SK-N-SH (cell line): ENCODE measurements around the gene PPP1R13L. TPM values are rescaled to one million over a fixed set of nuclear protein-coding genes. Genes with fewer than 3 reads are reported as not detected.

Source experiments
- CTCF ChIA-PET: fragments of 300-600, 350-600 bp; formaldehyde crosslinking; extraction: SDS; loops from one replicate; lab custom pipeline; 2021; lab: Yijun Ruan, JAX
- POLR2A ChIA-PET: fragments of 350-600 bp; sonication (Branson Sonifier 250); formaldehyde crosslinking; extraction: SDS; loops from one replicate; lab custom pipeline; 2020; ENCODE audit warnings: antibody characterized with exemption, inconsistent platforms; lab: Yijun Ruan, JAX
- DNase-seq: peaks from one replicate; pipeline ENCODE4 v3.0.0; 2012
- H2AFZ ChIP-seq: fragments of 200-600 bp; sonication (generic); 2 replicates; pipeline ENCODE4 v1.8.1; 2016; ENCODE audit warnings: antibody characterized with exemption, mild to moderate bottlenecking, low read depth
- H3F3A ChIP-seq: fragments of 200-600 bp; sonication (generic); replicated peaks from 2 replicates; pipeline ENCODE3; 2016; ENCODE audit warnings: antibody characterized with exemption, mild to moderate bottlenecking; ENCODE audit not compliant: insufficient read depth
- H3K27ac ChIP-seq, 2 experiments: fragments of 200-500 bp in 1 of 2; fragments of 200-600 bp in 1 of 2; sonication (Bioruptor generic) in 1 of 2; sonication (generic), shearing (Covaris generic) in 1 of 2; 2 replicates each; pipeline versions ENCODE4 v1.5.1 to v1.6.1; 2014 to 2016; ENCODE audit warnings: low read depth in 2 of 2, inconsistent platforms in 1 of 2, low read length in 1 of 2, mild to moderate bottlenecking in 1 of 2, mixed read lengths in 1 of 2
- H3K27me3 ChIP-seq: fragments of 200-600 bp; sonication (generic), shearing (Covaris generic); 2 replicates; pipeline ENCODE4 v1.6.1; 2016; ENCODE audit warnings: mixed run types; ENCODE audit not compliant: insufficient read depth
- H3K36me3 ChIP-seq, 2 experiments: fragments of 200-500 bp in 1 of 2; fragments of 200-600 bp in 1 of 2; sonication (Bioruptor generic) in 1 of 2; sonication (generic) in 1 of 2; replicated peaks in 1 of 2; 2 replicates each; pipeline versions ENCODE3 to v1.5.1; 2014 to 2016; ENCODE audit warnings: low read length in 1 of 2, mild to moderate bottlenecking in 1 of 2; ENCODE audit not compliant: insufficient read depth in 2 of 2, control insufficient read depth in 1 of 2
- H3K4me1 ChIP-seq, 2 experiments: fragments of 200-500 bp in 1 of 2; fragments of 200-600 bp in 1 of 2; sonication (Bioruptor generic) in 1 of 2; sonication (generic), shearing (Covaris generic) in 1 of 2; 2 replicates each; pipeline versions ENCODE4 v1.5.1 to v1.6.1; 2014 to 2016; ENCODE audit warnings: low read depth in 1 of 2, low read length in 1 of 2, mixed run types in 1 of 2; ENCODE audit not compliant: insufficient read depth in 2 of 2, control insufficient read depth in 1 of 2
- H3K4me2 ChIP-seq: fragments of 200-600 bp; sonication (generic), shearing (Covaris generic); 2 replicates; pipeline ENCODE4 v1.6.1; 2017; ENCODE audit warnings: mixed run types
- H3K4me3 ChIP-seq, 2 experiments: fragments of 200-500 bp in 1 of 2; fragments of 200-600 bp in 1 of 2; sonication (Bioruptor generic) in 1 of 2; sonication (generic), shearing (Covaris generic) in 1 of 2; 2 replicates each; pipeline versions ENCODE4 v1.5.1 to v1.8.1; 2014 to 2016; ENCODE audit warnings: low read depth in 2 of 2, inconsistent platforms in 1 of 2, low read length in 1 of 2, mild to moderate bottlenecking in 1 of 2, mixed read lengths in 1 of 2, moderate library complexity in 1 of 2
- H3K79me2 ChIP-seq: fragments of 200-600 bp; sonication (generic); 2 replicates; pipeline ENCODE4 v1.8.1; 2017; ENCODE audit warnings: mild to moderate bottlenecking; ENCODE audit not compliant: insufficient read depth
- H3K9ac ChIP-seq: fragments of 200-600 bp; sonication (generic); 2 replicates; pipeline ENCODE4 v1.6.1; 2017; ENCODE audit warnings: mixed run types
- H3K9me2 ChIP-seq: fragments of 200-600 bp; sonication (generic); 2 replicates; pipeline ENCODE4 v1.6.1; 2017; ENCODE audit warnings: mixed run types
- H3K9me3 ChIP-seq: fragments of 200-600 bp; sonication (generic); 2 replicates; pipeline ENCODE4 v1.6.1; 2017; ENCODE audit warnings: mixed run types, mild to moderate bottlenecking, moderate library complexity
- H4K20me1 ChIP-seq: fragments of 200-600 bp; sonication (generic); 2 replicates; pipeline ENCODE4 v1.6.1; 2017; ENCODE audit warnings: mild to moderate bottlenecking, mixed run types; ENCODE audit not compliant: insufficient read depth
- CHD2 ChIP-seq: fragments of 150-350 bp; IDR thresholded peaks from 2 replicates; pipeline ENCODE4 v1.6.1; 2018; ENCODE audit warnings: low read length; ENCODE audit not compliant: partially characterized antibody
- EP300 ChIP-seq, 2 experiments: IDR thresholded peaks; 2 replicates each; pipeline versions ENCODE4 v1.4.0 to v1.6.1; 2012; ENCODE audit warnings: borderline replicate concordance in 1 of 2, low read depth in 1 of 2, low read length in 1 of 2
- EZH2phosphoT487 ChIP-seq: fragments of 200-600 bp; sonication (generic); IDR thresholded peaks from 2 replicates; pipeline ENCODE4 v1.6.1; 2017; ENCODE audit warnings: low read depth, mixed run types, mild to moderate bottlenecking, antibody characterized with exemption, moderate library complexity, borderline replicate concordance
- FOSL2 ChIP-seq: IDR thresholded peaks from 2 replicates; pipeline ENCODE4 v1.4.0; 2012; ENCODE audit warnings: low read depth, mild to moderate bottlenecking, moderate library complexity, borderline replicate concordance
- GABPA ChIP-seq: IDR thresholded peaks from 2 replicates; pipeline ENCODE4 v1.4.0; 2012; ENCODE audit warnings: low read depth, mild to moderate bottlenecking
- IRF3 ChIP-seq: fragments of 150-350 bp; IDR thresholded peaks from 2 replicates; pipeline ENCODE4 v1.6.1; 2016; ENCODE audit warnings: mild to moderate bottlenecking, low read depth, low read length
- JUND ChIP-seq: IDR thresholded peaks from 2 replicates; pipeline ENCODE4 v1.4.0; 2012
- MEF2A ChIP-seq: IDR thresholded peaks from 2 replicates; pipeline ENCODE4 v1.4.0; 2012; ENCODE audit warnings: low read depth, borderline replicate concordance
- NRF1 ChIP-seq: IDR thresholded peaks from 2 replicates; pipeline ENCODE4 v1.6.1; 2012; ENCODE audit warnings: low read depth, mild to moderate bottlenecking, low read length
- PBX3 ChIP-seq: IDR thresholded peaks from 2 replicates; pipeline ENCODE4; 2012
- RAD21 ChIP-seq: IDR thresholded peaks from 2 replicates; pipeline ENCODE4 v1.6.1; 2012; ENCODE audit warnings: mild to moderate bottlenecking, low read length
- REST ChIP-seq: IDR thresholded peaks from 2 replicates; pipeline ENCODE4 v1.6.1; 2012; ENCODE audit warnings: mild to moderate bottlenecking, low read depth, low read length, moderate library complexity
- SMC3 ChIP-seq: IDR thresholded peaks from 2 replicates; pipeline ENCODE4 v1.6.1; 2012; ENCODE audit warnings: low read depth, low read length, improper control_type of control experiment
- TEAD4 ChIP-seq: IDR thresholded peaks from 2 replicates; pipeline ENCODE4 v1.4.0; 2012; ENCODE audit warnings: mild to moderate bottlenecking, borderline replicate concordance; ENCODE audit not compliant: insufficient read depth
- USF1 ChIP-seq: IDR thresholded peaks from 2 replicates; pipeline ENCODE4 v1.4.0; 2012; ENCODE audit warnings: low read depth, borderline replicate concordance
- USF2 ChIP-seq: fragments of 150-350 bp; IDR thresholded peaks from 2 replicates; pipeline ENCODE4 v1.6.1; 2017; ENCODE audit warnings: antibody characterized with exemption, low read length, low read depth, borderline replicate concordance
- YY1 ChIP-seq: IDR thresholded peaks from 2 replicates; pipeline ENCODE4 v1.4.0; 2012; ENCODE audit warnings: low read depth, mild to moderate bottlenecking
- WGBS: methylation state at CpG from one replicate; pipeline ENCODE4 v1.1.6; 2017; ENCODE audit warnings: low lambda C conversion rate; 5-methylcytosine and 5-hydroxymethylcytosine counted together
- polyA plus RNA-seq, 3 experiments: library from polyadenylated mRNA; depleted of rRNA; stranded (reverse); fragments of >200 nt; gene quantifications; 2 replicates each; pipeline ENCODE4 v1.2.3, GENCODE V29; 2012

PPP1R13L gene
- polyA plus RNA-seq, 1 of the 3 experiments (the other 2 are of a cell fraction), result 18.0 TPM

- TF ChIP-seq MEF2A, result no peak
- TF ChIP-seq RAD21, result no peak
- TF ChIP-seq USF2, result no peak
- no peak for TF ChIP-seq CHD2
- TF ChIP-seq IRF3, result no peak
Observed at GRCh38 chr19:45401815-45402214, 3.1 kb downstream of the PPP1R13L start (continued).

- WGBS, result 94% methylated on average over 6 of the region's 6 CpGs
Observed at GRCh38 chr19:45400192-45400591, 4.7 kb downstream of the PPP1R13L start.

More at GRCh38 chr19:45400192-45400591, 4.7 kb downstream of the PPP1R13L start:
- Histone ChIP-seq H3K9me2 (no peaks in the 10 kb centered on the region), H3F3A (peaks cover 3% of the 10 kb centered on the region), H3K27ac (no peak overlapping the region), H3K4me3 (no peak overlapping the region), H3K27me3 (no peaks in the 10 kb centered on the region), H3K9ac (no peak overlapping the region), H3K9me3 (no peaks in the 10 kb centered on the region), H4K20me1 (no peaks in the 10 kb centered on the region), H3K79me2 (peaks cover 70% of the 10 kb centered on the region), H3K4me2 (no peak overlapping the region), H3K4me1 (peaks cover 12 to 17% of the 10 kb centered on the region in 2 experiments; a peak in 3 of 4 replicates), H3K36me3 (peaks cover 0 to 7% of the 10 kb centered on the region in 2 experiments), H2AFZ (no peak overlapping the region)
- TF ChIP-seq GABPA, result no peak
- TF ChIP-seq FOSL2, result no peak
- TF ChIP-seq NRF1, result no peak
- no peak for TF ChIP-seq PBX3
- TF ChIP-seq USF1, result no peak
- TF ChIP-seq YY1, result no peak
- no peak for TF ChIP-seq RAD21
- no peak for TF ChIP-seq EP300 (IDR thresholded peaks at IDR 0.05; ENCODE audit: borderline replicate concordance in 1 of 2, low read depth in 1 of 2, low read length in 1 of 2)
- no peak for TF ChIP-seq MEF2A
- TF ChIP-seq REST, result no peak
- TF ChIP-seq TEAD4, result no peak
- TF ChIP-seq JUND, result no peak
- TF ChIP-seq EZH2phosphoT487, result no peak
- no peak for TF ChIP-seq SMC3
- ChIA-PET POLR2A (no interaction called here), CTCF (no interaction called here)
- DNase-seq, result no peak
